Lung (tissue), 12 donors: ENCODE results near the gene ADAMTSL1. TPM values are rescaled to one million over a fixed set of nuclear protein-coding genes. Genes with fewer than 3 reads are reported as not detected.

ENCODE experiments used
- ATAC-seq: fragments of 200-7000 bp; cut with Tn5 transposase; one replicate; pipeline ENCODE4 v1.9.1; 2020; ENCODE audit warnings: moderate number of reproducible peaks; ENCODE audit not compliant: insufficient read depth, low FRiP score
- DNase-seq, 3 donors: peaks; one replicate each; pipeline ENCODE4 v3.0.0-alpha.2; 2013 to 2017
- H3K27ac ChIP-seq, 2 donors: one replicate each; pipeline ENCODE4 v1.5.1; 2013; ENCODE audit warnings: mild to moderate bottlenecking in 2 of 2, moderate library complexity in 2 of 2, control low read depth in 1 of 2, inconsistent platforms in 1 of 2, low read depth in 1 of 2, low read length in 1 of 2
- H3K27me3 ChIP-seq, 3 donors: one replicate each; pipeline ENCODE4 v1.5.1; 2013; ENCODE audit warnings: low read length in 2 of 3; ENCODE audit not compliant: control insufficient read depth in 3 of 3, insufficient read depth in 3 of 3
- H3K36me3 ChIP-seq, 4 donors: one replicate each; pipeline ENCODE4 v1.5.1; 2013; ENCODE audit warnings: low read length in 4 of 4, mild to moderate bottlenecking in 1 of 4, moderate library complexity in 1 of 4; ENCODE audit not compliant: control insufficient read depth in 4 of 4, insufficient read depth in 4 of 4
- H3K4me1 ChIP-seq, 5 donors: one replicate each; pipeline ENCODE4 v1.5.1; 2013; ENCODE audit warnings: low read length in 5 of 5, mild to moderate bottlenecking in 2 of 5, moderate library complexity in 1 of 5; ENCODE audit not compliant: control insufficient read depth in 5 of 5, insufficient read depth in 5 of 5
- H3K4me3 ChIP-seq: one replicate; pipeline ENCODE4 v1.5.1; 2013; ENCODE audit warnings: mild to moderate bottlenecking, control low read depth, moderate library complexity
- H3K9ac ChIP-seq, 2 donors: one replicate each; pipeline ENCODE4 v1.5.1; 2013; ENCODE audit warnings: low read length in 2 of 2, control low read depth in 1 of 2; ENCODE audit not compliant: insufficient read depth in 1 of 2
- H3K9me3 ChIP-seq, 4 donors: one replicate each; pipeline ENCODE4 v1.5.1; 2013; ENCODE audit warnings: low read length in 3 of 4, mild to moderate bottlenecking in 1 of 4, moderate library complexity in 1 of 4; ENCODE audit not compliant: control insufficient read depth in 4 of 4, insufficient read depth in 3 of 4
- CTCF ChIP-seq: IDR thresholded peaks from 2 replicates; pipeline ENCODE4 v1.5.1; 2012; ENCODE audit warnings: mild to moderate bottlenecking; ENCODE audit errors: control extremely low read depth, extremely low read depth
- WGBS, 2 donors: extraction: QIAGEN DNeasy Blood & Tissue Kit; methylation state at CpG; one replicate each; pipeline ENCODE4 v1.1.7; 2013; 5-methylcytosine and 5-hydroxymethylcytosine counted together
- polyA plus RNA-seq, 2 donors: library from polyadenylated mRNA; stranded (reverse); fragments of 200-250 nt; gene quantifications; one replicate each; pipeline ENCODE4 v1.2.1, GENCODE V29; 2013
- total RNA-seq, 2 donors: library from RNA; depleted of rRNA in 1 of 2; stranded (reverse); fragments of >200 nt in 1 of 2; gene quantifications; one replicate each; pipeline ENCODE4 v1.2.1, GENCODE V29; 2014 to 2021
- donor health status: control.
- donor health status: control.
- donor health status: Bipolar disorder and iron deficiency.
- donor health status: healthy.
- donor health status: DM: yes; HTN: yes; CAD: no.

The ADAMTSL1 gene
- total and polyA plus RNA-seq, 4 donors: 0.25 to 36.2 (median 1.4) TPM

- peak; percentile 51 to 81 (median 76) for DNase-seq
- no peak overlapping the region for H3K4me3 ChIP-seq
- no peaks in the 10 kb centered on the region for H3K27me3 ChIP-seq
- H3K27ac ChIP-seq: no peak overlapping the region
- H3K36me3 ChIP-seq: no peaks in the 10 kb centered on the region
- peaks cover 3 to 19% (median 4%) of the 10 kb centered on the region in 5 donors for H3K4me1 ChIP-seq
- no peak overlapping the region for H3K9ac ChIP-seq
- no peak for ATAC-seq
- TF ChIP-seq CTCF: no peak
- peaks cover 0 to 2% (median 0%) of the 10 kb centered on the region in 4 donors for H3K9me3 ChIP-seq
- 31 to 56% methylated on average over 2 of the region's 2 CpGs for WGBS, 2 donors
Measured at GRCh38 chr9:18855656-18856055, 381.7 kb downstream of the ADAMTSL1 start.

- Histone ChIP-seq H3K9ac (no peak overlapping the region), H3K4me3 (no peak overlapping the region), H3K36me3 (no peaks in the 10 kb centered on the region), H3K27me3 (no peaks in the 10 kb centered on the region), H3K27ac (no peak overlapping the region), H3K9me3 (peaks cover 0 to 2% (median 0%) of the 10 kb centered on the region in 4 donors), H3K4me1 (peaks cover 0 to 30% (median 8%) of the 10 kb centered on the region in 5 donors)
- no peak for TF ChIP-seq CTCF
- DNase-seq (peak in 2 of 3 donors; percentile 45 to 69), ATAC-seq (no peak)
- 68 to 78% methylated on average over 4 of the region's 4 CpGs for WGBS, 2 donors
Measured at GRCh38 chr9:18857334-18857733, 383.4 kb downstream of the ADAMTSL1 start.

GRCh38 chr9:18857769-18858168 is 383.8 kb downstream of the ADAMTSL1 start:
- no peak for TF ChIP-seq CTCF
- Histone ChIP-seq H3K27ac (no peak overlapping the region), H3K27me3 (no peaks in the 10 kb centered on the region), H3K9me3 (peaks cover 0 to 2% (median 0%) of the 10 kb centered on the region in 4 donors), H3K4me1 (peaks cover 0 to 35% (median 8%) of the 10 kb centered on the region in 5 donors), H3K9ac (no peak overlapping the region), H3K36me3 (no peaks in the 10 kb centered on the region), H3K4me3 (no peak overlapping the region)
- WGBS, 2 donors: 52 to 68% methylated on average over 1 of the region's 1 CpG
- ATAC-seq (no peak), DNase-seq (no peak)
